ENCODE results near the gene AGFG2.

DNA sequence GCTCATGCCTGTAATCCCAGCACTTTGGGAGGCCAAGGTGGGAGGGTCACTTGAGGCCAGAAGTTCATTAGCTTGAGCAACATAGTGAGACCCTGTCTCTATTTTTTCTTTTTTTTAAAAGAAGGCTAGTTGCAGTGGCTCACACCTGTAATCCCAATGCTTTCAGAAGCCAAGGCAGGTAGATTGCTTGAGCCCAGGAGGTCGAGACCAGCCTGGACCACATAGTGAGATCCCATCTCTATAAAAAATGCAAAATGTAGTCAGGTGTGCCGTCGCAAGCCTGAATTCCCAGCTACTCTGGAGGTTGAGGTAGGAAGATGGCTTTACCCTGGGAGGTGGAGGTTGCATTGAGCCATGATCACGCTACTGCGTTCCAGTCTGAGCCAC lies 47.8 kb upstream of the AGFG2 start:
- TF ChIP-seq, protein P1, sequence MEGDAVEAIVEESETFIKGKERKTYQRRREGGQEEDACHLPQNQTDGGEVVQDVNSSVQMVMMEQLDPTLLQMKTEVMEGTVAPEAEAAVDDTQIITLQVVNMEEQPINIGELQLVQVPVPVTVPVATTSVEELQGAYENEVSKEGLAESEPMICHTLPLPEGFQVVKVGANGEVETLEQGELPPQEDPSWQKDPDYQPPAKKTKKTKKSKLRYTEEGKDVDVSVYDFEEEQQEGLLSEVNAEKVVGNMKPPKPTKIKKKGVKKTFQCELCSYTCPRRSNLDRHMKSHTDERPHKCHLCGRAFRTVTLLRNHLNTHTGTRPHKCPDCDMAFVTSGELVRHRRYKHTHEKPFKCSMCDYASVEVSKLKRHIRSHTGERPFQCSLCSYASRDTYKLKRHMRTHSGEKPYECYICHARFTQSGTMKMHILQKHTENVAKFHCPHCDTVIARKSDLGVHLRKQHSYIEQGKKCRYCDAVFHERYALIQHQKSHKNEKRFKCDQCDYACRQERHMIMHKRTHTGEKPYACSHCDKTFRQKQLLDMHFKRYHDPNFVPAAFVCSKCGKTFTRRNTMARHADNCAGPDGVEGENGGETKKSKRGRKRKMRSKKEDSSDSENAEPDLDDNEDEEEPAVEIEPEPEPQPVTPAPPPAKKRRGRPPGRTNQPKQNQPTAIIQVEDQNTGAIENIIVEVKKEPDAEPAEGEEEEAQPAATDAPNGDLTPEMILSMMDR (IDR thresholded peaks at IDR 0.05) = no peak
- TF ChIP-seq EZH2 (IDR thresholded peaks at IDR 0.05) = no peak
- TF ChIP-seq EZH2phosphoT487 (IDR thresholded peaks at IDR 0.05) = no peak

Measured in neural progenitor cell (in vitro differentiated cells).